Measurements from ENCODE around the gene PRKN. TPM values are rescaled to one million over a fixed set of nuclear protein-coding genes. Genes with fewer than 3 reads are reported as not detected.
"Not testable (repeated sequence)": the region's sequence is repeated elsewhere in the genome, so short reads cannot be mapped to it uniquely, and the experiment has no call there.

Gene PRKN
- polyA plus RNA-seq, 6 donors from 2014 or later: 1.4 to 9.3 (median 3.6) TPM

- Mint-ChIP-seq H3K27me3 (no peaks in the 10 kb centered on the region), H3K36me3 (no peaks in the 10 kb centered on the region), H3K4me1 (no peaks in the 10 kb centered on the region), H3K4me3 (no peak overlapping the region), H3K27ac (no peak overlapping the region), H3K9me3 (peaks cover 0 to 9% (median 2%) of the 10 kb centered on the region in 7 donors)
- ATAC-seq (ENCODE audit: low read depth in 2 of 2) (no peak), DNase-seq (no peak)
These were observed 1205.3 kb downstream of the PRKN start for GRCh38 chr6:161522276-161522675.

GRCh38 chr6:161511447-161512095, 1216.0 kb downstream of the PRKN start:
- peaks cover 0 to 7% of the 10 kb centered on the region in 2 donors for H3K36me3 Mint-ChIP-seq
- H3K27me3 Mint-ChIP-seq: no peaks in the 10 kb centered on the region
- DNase-seq (no peak), ATAC-seq (ENCODE audit: low read depth in 2 of 2) (no peak)
- no peak overlapping the region for H3K27ac Mint-ChIP-seq
- H3K9me3 Mint-ChIP-seq: peaks cover 0 to 12% (median 8%) of the 10 kb centered on the region in 7 donors
- no peak overlapping the region for H3K4me3 Mint-ChIP-seq
- no peaks in the 10 kb centered on the region for H3K4me1 Mint-ChIP-seq

GRCh38 chr6:161508341-161508740, 1219.2 kb downstream of the PRKN start:
- ATAC-seq (ENCODE audit: low read depth in 2 of 2) (no peak), DNase-seq (no peak)
- Mint-ChIP-seq H3K4me1 (no peaks in the 10 kb centered on the region), H3K36me3 (peaks cover 0 to 7% of the 10 kb centered on the region in 2 donors), H3K27ac (no peak overlapping the region), H3K4me3 (no peak overlapping the region), H3K9me3 (peaks cover 4 to 19% (median 9%) of the 10 kb centered on the region in 7 donors), H3K27me3 (no peaks in the 10 kb centered on the region)

- Mint-ChIP-seq H3K27me3 (no peaks in the 10 kb centered on the region), H3K27ac (no peak overlapping the region), H3K9me3 (peaks cover 6 to 28% (median 9%) of the 10 kb centered on the region in 7 donors), H3K4me1 (no peaks in the 10 kb centered on the region), H3K4me3 (no peak overlapping the region), H3K36me3 (peaks cover 0 to 7% of the 10 kb centered on the region in 2 donors)
- DNase-seq (no peak), ATAC-seq (ENCODE audit: low read depth in 2 of 2) (no peak)
These were observed 1220.2 kb downstream of the PRKN start for GRCh38 chr6:161507375-161507774.

GRCh38 chr6:161503570-161503969, 1224.0 kb downstream of the PRKN start:
- ATAC-seq (ENCODE audit: low read depth in 2 of 2) (no peak), DNase-seq (no peak)
- no peak overlapping the region for H3K27ac Mint-ChIP-seq
- peaks cover 3 to 28% (median 8%) of the 10 kb centered on the region in 7 donors for H3K9me3 Mint-ChIP-seq
- no peaks in the 10 kb centered on the region for H3K4me1 Mint-ChIP-seq
- H3K36me3 Mint-ChIP-seq: peaks cover 0 to 5% of the 10 kb centered on the region in 2 donors
- H3K4me3 Mint-ChIP-seq: no peak overlapping the region
- no peaks in the 10 kb centered on the region for H3K27me3 Mint-ChIP-seq

GRCh38 chr6:161498881-161499280, 1228.7 kb downstream of the PRKN start:
- H3K27me3 Mint-ChIP-seq: no peaks in the 10 kb centered on the region
- DNase-seq (no peak), ATAC-seq (ENCODE audit: low read depth in 2 of 2) (no peak)
- no peaks in the 10 kb centered on the region for H3K36me3 Mint-ChIP-seq
- H3K4me3 Mint-ChIP-seq: no peak overlapping the region
- peaks cover 0 to 11% (median 3%) of the 10 kb centered on the region in 7 donors for H3K9me3 Mint-ChIP-seq
- no peaks in the 10 kb centered on the region for H3K4me1 Mint-ChIP-seq
- H3K27ac Mint-ChIP-seq: no peak overlapping the region

GRCh38 chr6:161498359-161498758, 1229.2 kb downstream of the PRKN start:
- Mint-ChIP-seq H3K27ac (no peak overlapping the region), H3K9me3 (peaks cover 0 to 9% (median 3%) of the 10 kb centered on the region in 7 donors), H3K4me3 (no peak overlapping the region), H3K27me3 (no peaks in the 10 kb centered on the region), H3K36me3 (no peaks in the 10 kb centered on the region), H3K4me1 (no peaks in the 10 kb centered on the region)
- no peak for ATAC-seq (ENCODE audit: low read depth in 2 of 2)
- no peak for DNase-seq

GRCh38 chr6:161496941-161497340, 1230.6 kb downstream of the PRKN start:
- no peaks in the 10 kb centered on the region for H3K4me1 Mint-ChIP-seq
- H3K27me3 Mint-ChIP-seq: no peaks in the 10 kb centered on the region
- no peaks in the 10 kb centered on the region for H3K36me3 Mint-ChIP-seq
- H3K9me3 Mint-ChIP-seq: peaks cover 0 to 7% (median 2%) of the 10 kb centered on the region in 7 donors
- ATAC-seq (ENCODE audit: low read depth in 2 of 2) (no peak), DNase-seq (no peak)
- H3K27ac Mint-ChIP-seq: no peak overlapping the region
- H3K4me3 Mint-ChIP-seq: no peak overlapping the region

GRCh38 chr6:161496271-161496670, 1231.3 kb downstream of the PRKN start:
- not testable (repeated sequence) for H3K27me3 Mint-ChIP-seq; H3K36me3 Mint-ChIP-seq; DNase-seq; H3K9me3 Mint-ChIP-seq; ATAC-seq (ENCODE audit: low read depth in 2 of 2); H3K27ac Mint-ChIP-seq; H3K4me3 Mint-ChIP-seq; H3K4me1 Mint-ChIP-seq

GRCh38 chr6:161494566-161494965, 1233.0 kb downstream of the PRKN start:
- no peak for DNase-seq
- no peak overlapping the region for H3K27ac Mint-ChIP-seq
- no peak for ATAC-seq (ENCODE audit: low read depth in 2 of 2)
- H3K9me3 Mint-ChIP-seq: peaks cover 0 to 7% (median 0%) of the 10 kb centered on the region in 7 donors
- no peaks in the 10 kb centered on the region for H3K4me1 Mint-ChIP-seq
- no peaks in the 10 kb centered on the region for H3K36me3 Mint-ChIP-seq
- no peaks in the 10 kb centered on the region for H3K27me3 Mint-ChIP-seq
- H3K4me3 Mint-ChIP-seq: no peak overlapping the region

GRCh38 chr6:161493576-161494118, 1233.9 kb downstream of the PRKN start:
- H3K9me3 Mint-ChIP-seq: peaks cover 0 to 9% (median 2%) of the 10 kb centered on the region in 7 donors
- H3K4me3 Mint-ChIP-seq: no peak overlapping the region
- DNase-seq: no peak
- H3K27me3 Mint-ChIP-seq: no peaks in the 10 kb centered on the region
- H3K27ac Mint-ChIP-seq: no peak overlapping the region
- no peaks in the 10 kb centered on the region for H3K4me1 Mint-ChIP-seq
- ATAC-seq (ENCODE audit: low read depth in 2 of 2): no peak
- no peaks in the 10 kb centered on the region for H3K36me3 Mint-ChIP-seq

- Mint-ChIP-seq H3K36me3 (no peaks in the 10 kb centered on the region), H3K9me3 (peaks cover 0 to 8% (median 2%) of the 10 kb centered on the region in 7 donors), H3K27me3 (no peaks in the 10 kb centered on the region), H3K4me1 (no peaks in the 10 kb centered on the region), H3K27ac (no peak overlapping the region), H3K4me3 (no peak overlapping the region)
- DNase-seq (no peak), ATAC-seq (ENCODE audit: low read depth in 2 of 2) (no peak)
These were observed 1237.8 kb downstream of the PRKN start for GRCh38 chr6:161489626-161490306.

GRCh38 chr6:161487694-161488093, 1239.9 kb downstream of the PRKN start:
- no peak overlapping the region for H3K27ac Mint-ChIP-seq
- H3K9me3 Mint-ChIP-seq: peaks cover 0 to 5% (median 2%) of the 10 kb centered on the region in 7 donors
- H3K4me1 Mint-ChIP-seq: no peaks in the 10 kb centered on the region
- H3K4me3 Mint-ChIP-seq: no peak overlapping the region
- H3K27me3 Mint-ChIP-seq: no peaks in the 10 kb centered on the region
- ATAC-seq (ENCODE audit: low read depth in 2 of 2) (no peak), DNase-seq (no peak)
- no peaks in the 10 kb centered on the region for H3K36me3 Mint-ChIP-seq

GRCh38 chr6:161487217-161487531, 1240.4 kb downstream of the PRKN start:
- no peaks in the 10 kb centered on the region for H3K27me3 Mint-ChIP-seq
- peaks cover 0 to 5% (median 2%) of the 10 kb centered on the region in 7 donors for H3K9me3 Mint-ChIP-seq
- ATAC-seq (ENCODE audit: low read depth in 2 of 2): no peak
- H3K4me1 Mint-ChIP-seq: no peaks in the 10 kb centered on the region
- H3K36me3 Mint-ChIP-seq: no peaks in the 10 kb centered on the region
- DNase-seq: no peak
- H3K27ac Mint-ChIP-seq: no peak overlapping the region
- H3K4me3 Mint-ChIP-seq: no peak overlapping the region

Data from naive B cell (primary cell).